GM20000 (cell line): ENCODE measurements around the gene SH3PXD2A.

Experiments used
- DNase-seq: peaks from one replicate; pipeline ENCODE4 v3.0.0; 2012; ENCODE audit warnings: low spot score
- CTCF ChIP-seq: IDR thresholded peaks from 2 replicates; pipeline ENCODE4 v1.5.1; 2012; ENCODE audit warnings: mild to moderate bottlenecking, control low read depth; ENCODE audit errors: extremely low read depth, missing control alignments

The SH3PXD2A gene

GRCh38 chr10:103651783-103652476 is 203.4 kb downstream of the SH3PXD2A start:
- no peak for DNase-seq

GRCh38 chr10:103651333-103651732 is 204.0 kb downstream of the SH3PXD2A start:
- TF ChIP-seq CTCF = no peak
- DNase-seq = no peak

More at GRCh38 chr10:103651783-103652476, 203.4 kb downstream of the SH3PXD2A start:
- TF ChIP-seq CTCF = no peak

- no peak for TF ChIP-seq CTCF
Measured at GRCh38 chr10:103649654-103650423, 205.5 kb downstream of the SH3PXD2A start.

GRCh38 chr10:103648636-103649532 is 206.5 kb downstream of the SH3PXD2A start:
- DNase-seq = no peak
- TF ChIP-seq CTCF = no peak

More at GRCh38 chr10:103649654-103650423, 205.5 kb downstream of the SH3PXD2A start:
- no peak for DNase-seq

GRCh38 chr10:103648251-103648635 is 207.1 kb downstream of the SH3PXD2A start:
- no peak for DNase-seq
- TF ChIP-seq CTCF = no peak

- DNase-seq = no peak
- TF ChIP-seq CTCF = no peak
Measured at GRCh38 chr10:103646304-103646703, 209.1 kb downstream of the SH3PXD2A start.
